D721Med (cell line): Measurements from ENCODE around the gene SUGCT.
A peak's percentile ranks its signal among the peaks of the same experiment; 100 is the strongest.

ENCODE experiments used
- DNase-seq: peaks from one replicate; pipeline ENCODE4 v3.0.0; 2011; ENCODE audit warnings: low spot score; ENCODE audit not compliant: insufficient read length
- FAIRE-seq: peaks from 2 replicates; lab custom pipeline; 2011; peaks lifted over from hg19 to GRCh38; lab: Jason Lieb, UNC
- CTCF ChIP-seq: IDR thresholded peaks from 2 replicates; pipeline ENCODE4 v1.5.1; 2012; ENCODE audit warnings: mild to moderate bottlenecking, control low read depth; ENCODE audit not compliant: insufficient read depth; ENCODE audit errors: missing control alignments

SUGCT gene

GRCh38 chr7:40231796-40232195 is 97.0 kb downstream of the SUGCT start:
- FAIRE-seq (no peak), DNase-seq (no peak)
- TF ChIP-seq CTCF, result no peak

- peak; percentile 82 for TF ChIP-seq CTCF
- peak; percentile 73 for FAIRE-seq
- peak; percentile 20 for DNase-seq
Measured at GRCh38 chr7:40232242-40232893, 97.6 kb downstream of the SUGCT start.

- FAIRE-seq (no peak), DNase-seq (no peak)
- no peak for TF ChIP-seq CTCF
Measured at GRCh38 chr7:40234046-40234445, 99.2 kb downstream of the SUGCT start.

- FAIRE-seq, result no peak
- DNase-seq, result no peak
- TF ChIP-seq CTCF, result no peak
Measured at GRCh38 chr7:40234666-40235065, 99.9 kb downstream of the SUGCT start.

- FAIRE-seq (no peak), DNase-seq (no peak)
- TF ChIP-seq CTCF, result no peak
Measured at GRCh38 chr7:40237731-40238130, 102.9 kb downstream of the SUGCT start.

GRCh38 chr7:40239755-40240303 is 105.0 kb downstream of the SUGCT start:
- DNase-seq (no peak), FAIRE-seq (no peak)
- TF ChIP-seq CTCF, result no peak

- no peak for TF ChIP-seq CTCF
- no peak for DNase-seq
- FAIRE-seq, result no peak
Measured at GRCh38 chr7:40243076-40243475, 108.3 kb downstream of the SUGCT start.
